Cardiac muscle cell (in vitro differentiated cells and primary cell): ENCODE measurements around the gene RYK. TPM values are rescaled to one million over a fixed set of nuclear protein-coding genes. Genes with fewer than 3 reads are reported as not detected.
"Not testable (repeated sequence)": the region's sequence is repeated elsewhere in the genome, so short reads cannot be mapped to it uniquely, and the experiment has no call there.

ENCODE experiments used
- DNase-seq, 2 donors: peaks; one replicate each; pipeline versions ENCODE4 v3.0.0 to v3.0.0-alpha.2; 2010 to 2017; ENCODE audit warnings: low read depth in 1 of 2, low spot score in 1 of 2
- H3K27ac ChIP-seq: fragments of 200-600 bp; sonication (generic); 2 replicates; pipeline ENCODE4 v1.5.1; 2016
- H3K27me3 ChIP-seq: fragments of 200-600 bp; sonication (generic); 2 replicates; pipeline ENCODE4 v1.6.0; 2016; ENCODE audit warnings: control low read depth
- H3K36me3 ChIP-seq: fragments of 200-600 bp; sonication (generic); 2 replicates; pipeline ENCODE4 v1.5.1; 2016; ENCODE audit warnings: control low read depth
- H3K4me1 ChIP-seq: fragments of 200-600 bp; sonication (generic); 2 replicates; pipeline ENCODE4 v1.8.1; 2017; ENCODE audit warnings: low read depth, mild to moderate bottlenecking, mixed run types
- H3K4me3 ChIP-seq: fragments of 200-600 bp; sonication (generic); 2 replicates; pipeline ENCODE4 v1.5.1; 2016; ENCODE audit warnings: mild to moderate bottlenecking
- H3K9me3 ChIP-seq: fragments of 200-600 bp; sonication (generic); 2 replicates; pipeline ENCODE4 v1.5.1; 2017; ENCODE audit warnings: low read depth, mild to moderate bottlenecking, control low read depth
- polyA plus RNA-seq: library from polyadenylated mRNA; unstranded; fragments of >200 nt; fragmentation: Nextera tagmentation; extraction: Ambion mirVana; gene quantifications from 2 replicates; pipeline ENCODE4 v1.2.1, GENCODE V29; 2016
- total RNA-seq: library from RNA; depleted of rRNA; stranded (reverse); fragments of >200 nt; gene quantifications from 2 replicates; pipeline ENCODE4 v1.2.3, GENCODE V29; 2016
- TF ChIP-seq, protein P1 (sequence below): IDR thresholded peaks from 2 replicates; pipeline ENCODE4 v1.5.1; 2012; ENCODE audit warnings: low read depth, mild to moderate bottlenecking, low read length

The RYK gene
- total and polyA plus RNA-seq, 2 experiments from 2014 or later: 61.8 to 73.3 TPM

DNA sequence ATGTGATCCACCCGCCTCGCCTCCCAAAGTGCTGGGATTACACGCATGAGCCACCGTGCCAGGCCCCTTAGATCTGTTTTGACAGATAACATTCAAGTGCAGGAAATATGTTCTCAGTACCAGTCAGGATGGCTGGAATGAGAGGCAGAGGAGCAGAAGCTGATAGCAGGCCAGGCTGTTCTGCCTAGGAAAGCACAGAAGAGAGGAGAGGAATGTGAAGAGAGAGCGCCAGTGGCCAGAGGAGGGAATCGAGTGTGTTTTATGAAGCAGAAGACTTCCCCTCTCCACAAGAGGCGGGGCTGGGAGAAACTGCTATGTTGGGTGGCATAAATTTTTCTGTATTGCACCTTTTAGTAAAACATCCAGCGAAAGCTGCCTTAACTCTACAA is 32.0 kb upstream of the RYK start:
- Histone ChIP-seq H3K4me1 (no peaks in the 10 kb centered on the region), H3K9me3 (no peaks in the 10 kb centered on the region), H3K4me3 (no peak overlapping the region), H3K27ac (peak overlapping the region; percentile 59), H3K27me3 (no peaks in the 10 kb centered on the region), H3K36me3 (no peaks in the 10 kb centered on the region)
- TF ChIP-seq, protein P1, sequence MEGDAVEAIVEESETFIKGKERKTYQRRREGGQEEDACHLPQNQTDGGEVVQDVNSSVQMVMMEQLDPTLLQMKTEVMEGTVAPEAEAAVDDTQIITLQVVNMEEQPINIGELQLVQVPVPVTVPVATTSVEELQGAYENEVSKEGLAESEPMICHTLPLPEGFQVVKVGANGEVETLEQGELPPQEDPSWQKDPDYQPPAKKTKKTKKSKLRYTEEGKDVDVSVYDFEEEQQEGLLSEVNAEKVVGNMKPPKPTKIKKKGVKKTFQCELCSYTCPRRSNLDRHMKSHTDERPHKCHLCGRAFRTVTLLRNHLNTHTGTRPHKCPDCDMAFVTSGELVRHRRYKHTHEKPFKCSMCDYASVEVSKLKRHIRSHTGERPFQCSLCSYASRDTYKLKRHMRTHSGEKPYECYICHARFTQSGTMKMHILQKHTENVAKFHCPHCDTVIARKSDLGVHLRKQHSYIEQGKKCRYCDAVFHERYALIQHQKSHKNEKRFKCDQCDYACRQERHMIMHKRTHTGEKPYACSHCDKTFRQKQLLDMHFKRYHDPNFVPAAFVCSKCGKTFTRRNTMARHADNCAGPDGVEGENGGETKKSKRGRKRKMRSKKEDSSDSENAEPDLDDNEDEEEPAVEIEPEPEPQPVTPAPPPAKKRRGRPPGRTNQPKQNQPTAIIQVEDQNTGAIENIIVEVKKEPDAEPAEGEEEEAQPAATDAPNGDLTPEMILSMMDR: no peak
- peak in 1 of 2 donors; percentile 51 for DNase-seq

DNA sequence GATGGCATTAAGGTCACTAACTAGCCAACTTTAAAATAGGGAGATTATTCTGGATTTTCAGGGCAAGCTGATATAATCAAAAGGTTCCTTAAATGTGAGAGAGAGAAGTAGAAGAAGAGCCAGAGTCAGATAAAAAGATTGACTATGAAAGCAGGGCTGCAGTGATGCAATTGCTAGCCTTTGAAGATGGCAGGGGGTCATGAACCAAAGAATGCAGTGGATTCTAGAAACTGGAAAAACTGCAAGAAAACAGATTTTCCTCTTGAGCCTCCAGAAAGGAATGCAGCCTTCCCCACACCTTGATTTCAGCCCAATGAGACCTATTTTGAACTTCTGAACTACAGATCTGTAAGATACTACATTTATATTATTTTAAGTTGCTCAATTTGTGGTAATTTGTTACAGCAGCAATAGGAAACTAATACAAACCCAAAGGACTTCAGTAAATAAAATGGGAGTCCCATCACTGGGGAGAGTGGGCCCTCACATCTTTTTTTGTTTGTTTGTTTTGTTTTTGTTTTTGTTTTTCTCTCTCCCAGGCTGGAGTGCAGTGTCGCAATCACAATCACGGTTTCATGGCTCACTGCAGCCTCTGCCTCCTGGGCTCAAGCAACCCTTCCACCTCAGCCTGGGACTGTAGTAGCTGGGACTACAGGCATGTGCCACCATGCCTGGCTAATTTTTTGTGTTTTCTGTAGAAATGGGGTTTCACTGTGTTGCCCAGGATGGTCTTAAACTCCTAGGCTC is 31.4 kb upstream of the RYK start:
- H3K4me1 ChIP-seq: no peaks in the 10 kb centered on the region
- H3K27ac ChIP-seq: peak overlapping the region; percentile 59
- H3K36me3 ChIP-seq: no peaks in the 10 kb centered on the region
- H3K9me3 ChIP-seq: no peaks in the 10 kb centered on the region
- TF ChIP-seq, protein P1: no peak
- DNase-seq: no peak
- no peak overlapping the region for H3K4me3 ChIP-seq
- no peaks in the 10 kb centered on the region for H3K27me3 ChIP-seq

DNA sequence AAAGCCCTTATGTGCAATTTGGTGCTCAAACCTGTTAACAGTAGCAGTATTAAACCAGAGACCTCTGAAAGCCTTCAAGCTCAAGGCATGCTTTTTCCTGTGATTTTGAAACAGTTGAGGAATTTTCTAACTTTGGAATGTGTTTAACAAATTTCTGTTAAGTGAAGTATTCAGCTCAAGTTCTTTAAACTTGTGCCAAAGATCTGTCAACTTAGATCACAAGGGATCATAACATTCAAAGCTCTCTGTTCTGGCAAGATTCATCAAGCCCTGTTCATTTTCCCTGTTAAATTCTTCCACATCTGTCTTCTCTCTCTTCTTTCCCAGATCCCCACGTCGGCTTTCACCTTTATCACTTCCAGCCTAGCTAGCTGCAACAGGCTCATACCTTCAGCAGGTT is 28.8 kb upstream of the RYK start:
- Histone ChIP-seq H3K27ac (no peak overlapping the region), H3K9me3 (no peaks in the 10 kb centered on the region), H3K36me3 (no peaks in the 10 kb centered on the region), H3K27me3 (no peaks in the 10 kb centered on the region), H3K4me1 (no peaks in the 10 kb centered on the region), H3K4me3 (no peak overlapping the region)
- peak in 1 of 2 donors; percentile 39 for DNase-seq
- TF ChIP-seq, protein P1: no peak

DNA sequence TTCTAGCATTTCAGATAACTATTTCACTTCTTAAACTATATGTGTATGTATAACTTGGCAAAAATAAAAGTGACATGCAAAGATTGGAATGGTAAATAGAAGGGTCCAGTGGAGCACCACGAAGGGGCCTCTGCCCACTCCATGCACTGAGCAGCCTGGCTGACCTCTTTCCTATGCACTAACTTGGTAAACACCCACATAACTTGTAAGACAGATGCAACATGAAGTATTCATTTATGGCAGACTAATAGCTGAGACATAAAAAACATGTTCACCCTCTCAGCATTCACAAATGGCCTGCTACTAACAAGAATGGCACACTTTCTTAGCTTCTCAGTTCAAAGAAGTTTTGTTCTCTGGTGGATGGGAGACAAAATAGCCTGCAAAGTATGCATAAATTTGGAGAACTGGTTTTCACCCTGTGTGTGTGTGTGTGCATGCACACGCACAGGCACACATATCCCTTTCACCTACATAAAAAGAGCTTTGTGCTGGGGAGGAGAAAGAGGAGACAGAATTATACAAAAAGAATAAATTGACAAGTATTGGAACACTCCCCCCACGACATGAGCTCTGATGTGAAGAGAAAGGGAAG is 26.5 kb upstream of the RYK start:
- TF ChIP-seq, protein P1: no peak
- H3K27me3 ChIP-seq: no peaks in the 10 kb centered on the region
- DNase-seq: no peak
- no peaks in the 10 kb centered on the region for H3K36me3 ChIP-seq
- H3K4me3 ChIP-seq: no peak overlapping the region
- H3K4me1 ChIP-seq: no peaks in the 10 kb centered on the region
- H3K27ac ChIP-seq: no peak overlapping the region
- H3K9me3 ChIP-seq: no peaks in the 10 kb centered on the region

DNA sequence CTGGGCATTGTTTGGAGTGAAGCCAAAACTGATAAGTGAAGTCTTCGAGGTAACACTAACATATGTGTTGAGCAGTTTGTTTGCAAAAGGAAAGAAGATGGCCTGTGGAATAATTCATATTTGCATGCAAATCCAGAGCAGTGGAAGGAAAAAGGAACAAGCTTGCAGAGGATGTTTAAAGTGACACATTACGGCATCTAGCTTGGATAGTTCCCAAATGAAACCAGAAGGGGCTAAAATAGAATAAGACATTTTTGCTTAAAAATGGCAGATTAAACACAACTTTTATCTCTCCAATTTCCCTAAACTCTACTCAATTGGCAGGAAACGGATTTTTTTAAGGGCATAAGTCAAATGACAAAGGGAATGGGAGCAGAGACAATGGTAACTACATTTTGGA is 25.4 kb upstream of the RYK start:
- TF ChIP-seq, protein P1: no peak
- DNase-seq: no peak
- no peaks in the 10 kb centered on the region for H3K4me1 ChIP-seq
- H3K4me3 ChIP-seq: no peak overlapping the region
- no peaks in the 10 kb centered on the region for H3K36me3 ChIP-seq
- no peak overlapping the region for H3K27ac ChIP-seq
- H3K9me3 ChIP-seq: no peaks in the 10 kb centered on the region
- no peaks in the 10 kb centered on the region for H3K27me3 ChIP-seq

DNA sequence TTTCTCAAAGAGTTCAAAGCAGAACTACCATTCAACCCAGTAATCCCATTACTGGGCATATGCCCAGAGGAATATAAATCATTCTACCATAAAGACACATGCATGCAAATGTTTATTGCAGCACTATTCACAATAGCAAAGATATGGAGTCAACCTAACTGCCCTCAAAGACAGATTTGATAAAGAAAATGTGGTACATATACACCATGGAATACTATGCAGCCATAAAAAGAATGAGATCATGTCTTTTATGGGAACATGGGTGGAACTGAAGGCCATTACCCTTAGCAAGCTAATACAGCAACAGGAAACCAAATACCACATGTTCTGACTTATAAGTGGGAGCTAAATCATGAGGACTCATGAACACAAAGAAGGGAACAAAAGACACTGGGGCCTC is 24.5 kb upstream of the RYK start:
- not testable (repeated sequence) for DNase-seq, H3K36me3 ChIP-seq, H3K9me3 ChIP-seq, H3K4me1 ChIP-seq, H3K27me3 ChIP-seq, H3K4me3 ChIP-seq, H3K27ac ChIP-seq
